Muscle of arm (tissue), 12 donors: ENCODE measurements around the gene SLC29A1. TPM values are rescaled to one million over a fixed set of nuclear protein-coding genes. Genes with fewer than 3 reads are reported as not detected.
"Not testable (repeated sequence)": the region's sequence is repeated elsewhere in the genome, so short reads cannot be mapped to it uniquely, and the experiment has no call there.

Experiments
- DNase-seq: peaks from one replicate; pipeline ENCODE4 v3.0.0-alpha.2; 2013
- polyA plus RNA-seq, 12 donors: library from polyadenylated mRNA; unstranded; fragments of 120-200 nt; gene quantifications; one replicate each; pipeline ENCODE4 v1.2.1, GENCODE V29; 2013; ENCODE audit not compliant: insufficient read length in 12 of 12

Gene SLC29A1
- polyA plus RNA-seq, 12 donors, result 55.1 to 90.8 (median 73.6) TPM; not detected in 1

DNA sequence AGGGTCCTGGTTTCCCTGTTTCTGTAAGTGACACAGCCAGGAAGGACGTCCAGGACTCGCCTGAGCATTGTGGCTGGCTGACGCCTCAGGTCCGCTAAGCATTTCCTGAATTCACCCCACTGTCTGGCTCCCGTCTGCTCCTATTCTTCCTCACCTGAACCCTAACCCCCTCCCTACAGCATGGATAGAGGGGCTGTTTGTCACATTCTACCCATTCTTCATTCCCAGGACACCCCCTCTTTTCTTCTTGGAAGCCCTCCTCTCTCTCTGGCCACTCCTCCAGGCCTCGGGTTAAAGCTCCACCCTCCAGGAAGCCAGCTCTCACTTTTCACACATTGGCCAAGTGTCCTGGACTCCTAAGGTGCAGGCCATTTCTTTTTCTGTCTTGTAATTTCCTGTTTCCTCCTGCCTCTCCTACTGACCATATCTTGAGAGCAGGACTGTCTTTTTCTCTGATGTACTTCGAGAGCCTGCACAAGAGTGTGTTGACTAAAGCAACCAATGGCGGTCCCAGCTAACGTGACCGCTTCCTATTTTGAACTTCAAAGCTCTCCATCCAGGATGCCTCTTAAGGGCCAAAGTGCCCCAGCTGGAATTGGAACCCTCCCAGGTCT, 30.9 kb upstream of the SLC29A1 start:
- no peak for DNase-seq

DNA sequence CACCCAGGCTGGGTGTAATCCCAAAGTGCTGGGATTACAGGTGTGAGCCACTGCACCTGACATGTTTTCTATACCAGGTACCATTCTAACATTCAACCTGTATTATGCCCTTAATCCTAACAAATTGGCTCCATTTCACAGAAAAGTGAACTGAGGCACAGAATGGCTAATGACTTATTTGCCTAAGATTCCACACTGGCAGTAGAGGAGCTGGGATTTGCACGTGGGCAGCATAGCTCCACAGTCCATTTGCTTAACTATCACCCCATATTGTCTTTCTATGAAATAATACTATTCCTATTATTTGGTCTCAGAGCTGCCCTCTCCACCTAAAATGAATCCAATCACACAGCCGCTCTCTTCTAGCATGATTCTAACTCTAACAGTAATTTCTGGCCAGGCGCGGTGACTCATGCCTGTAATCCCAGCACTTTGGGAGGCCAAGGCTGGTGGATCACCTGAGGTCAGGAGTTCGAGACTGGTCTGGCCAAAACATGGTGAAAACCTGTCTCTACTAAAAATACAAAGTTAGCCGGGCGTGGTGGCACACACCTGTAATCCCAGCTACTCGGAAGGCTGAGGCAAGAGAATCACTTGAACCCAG, 30.0 kb upstream of the SLC29A1 start:
- no peak for DNase-seq

DNA sequence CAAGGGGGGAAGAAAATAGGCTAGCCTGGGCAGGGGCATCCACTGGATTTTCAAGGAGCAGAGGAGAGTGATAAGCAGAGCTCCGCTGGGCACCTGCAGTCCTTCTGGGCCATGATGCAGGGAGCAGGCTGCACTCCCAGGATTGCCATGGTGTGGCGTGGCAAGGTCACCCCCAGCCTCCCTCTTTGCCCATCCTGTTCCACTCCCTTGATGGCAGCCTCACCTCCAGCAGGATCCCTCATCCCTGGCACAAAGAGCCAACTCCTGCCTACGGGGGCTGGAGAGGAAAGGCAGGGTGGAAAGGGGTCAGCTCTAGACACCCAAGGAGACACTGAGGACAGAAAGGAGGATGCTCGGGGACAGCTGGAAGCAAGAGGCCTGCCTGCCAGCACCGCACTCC, 29.1 kb upstream of the SLC29A1 start:
- no peak for DNase-seq

DNA sequence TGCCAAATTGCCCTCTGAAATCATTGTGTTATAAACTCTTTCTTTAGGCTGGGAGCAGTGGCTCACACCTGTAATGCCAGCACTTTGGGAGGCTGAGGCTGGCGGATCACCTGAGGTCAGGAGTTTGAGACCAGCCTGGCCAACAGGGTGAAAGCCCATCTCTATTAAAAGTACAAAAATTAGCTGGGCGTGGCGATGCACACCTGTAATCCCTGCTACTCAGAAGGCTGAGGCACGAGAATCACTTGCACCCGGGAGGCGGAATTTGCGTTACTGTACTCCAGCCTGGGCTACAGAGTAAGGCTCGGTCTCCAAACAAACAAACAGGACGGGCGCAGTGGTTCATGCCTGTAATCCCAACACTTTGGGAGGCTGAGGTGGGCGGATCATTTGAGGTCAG, 27.0 kb upstream of the SLC29A1 start:
- not testable (repeated sequence) for DNase-seq

DNA sequence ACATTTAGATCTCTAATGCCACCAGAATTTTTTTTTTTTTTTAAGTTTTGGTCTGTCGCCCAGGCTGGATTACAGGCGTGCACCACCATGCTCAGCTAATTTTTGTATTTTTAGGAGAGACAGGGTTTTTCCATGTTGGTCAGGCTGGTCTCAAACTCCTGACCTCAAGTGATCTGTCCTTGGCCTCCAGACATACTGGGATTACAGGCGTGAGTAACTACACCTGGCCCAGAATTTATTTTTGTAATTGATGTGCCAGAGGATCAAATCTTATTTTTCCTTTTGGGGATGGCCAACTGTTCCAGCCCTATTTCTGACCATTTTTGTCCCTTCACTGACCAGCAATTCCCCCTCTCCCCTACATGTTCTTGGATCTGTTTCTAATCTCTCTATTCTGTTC, 24.7 kb upstream of the SLC29A1 start:
- DNase-seq, result no peak

DNA sequence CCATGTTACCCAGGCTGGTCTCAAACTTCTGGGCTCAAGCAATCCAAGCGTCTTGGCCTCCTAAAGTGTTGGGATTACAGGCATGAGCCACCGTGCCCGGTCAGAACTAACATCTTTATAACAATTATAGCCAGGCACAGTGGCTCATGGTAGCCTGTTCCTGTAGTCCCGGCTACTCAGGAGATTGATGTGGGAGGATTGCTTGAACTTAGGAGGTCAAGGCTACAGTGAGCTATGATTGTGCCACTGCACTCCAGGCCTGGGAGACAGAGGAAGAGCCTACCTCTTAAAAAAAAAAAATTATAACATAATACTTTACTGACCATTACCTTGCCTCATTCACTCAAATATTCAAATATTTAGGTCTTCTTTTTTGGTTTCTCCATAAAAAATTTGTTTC, 23.5 kb upstream of the SLC29A1 start:
- no peak for DNase-seq

DNA sequence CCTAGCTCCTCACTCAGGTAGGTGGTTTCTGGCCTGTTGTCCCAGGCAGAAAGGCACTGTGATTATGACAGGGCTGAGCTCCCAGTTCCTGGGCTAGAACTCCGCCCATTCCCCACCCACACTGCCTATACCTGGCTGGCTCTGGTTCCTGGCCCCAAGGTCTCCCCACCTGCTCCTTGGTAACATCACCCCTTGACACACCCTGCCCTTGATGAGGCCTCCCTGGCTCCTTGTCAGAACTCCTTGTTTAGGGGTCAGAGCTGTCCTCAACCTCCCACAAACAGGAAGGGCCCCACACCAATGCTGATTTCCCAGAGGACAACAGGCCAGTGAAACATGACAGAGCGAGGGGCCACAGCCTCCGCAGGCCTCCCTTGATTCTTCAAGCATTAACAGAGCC, 22.2 kb upstream of the SLC29A1 start:
- DNase-seq, result no peak

DNA sequence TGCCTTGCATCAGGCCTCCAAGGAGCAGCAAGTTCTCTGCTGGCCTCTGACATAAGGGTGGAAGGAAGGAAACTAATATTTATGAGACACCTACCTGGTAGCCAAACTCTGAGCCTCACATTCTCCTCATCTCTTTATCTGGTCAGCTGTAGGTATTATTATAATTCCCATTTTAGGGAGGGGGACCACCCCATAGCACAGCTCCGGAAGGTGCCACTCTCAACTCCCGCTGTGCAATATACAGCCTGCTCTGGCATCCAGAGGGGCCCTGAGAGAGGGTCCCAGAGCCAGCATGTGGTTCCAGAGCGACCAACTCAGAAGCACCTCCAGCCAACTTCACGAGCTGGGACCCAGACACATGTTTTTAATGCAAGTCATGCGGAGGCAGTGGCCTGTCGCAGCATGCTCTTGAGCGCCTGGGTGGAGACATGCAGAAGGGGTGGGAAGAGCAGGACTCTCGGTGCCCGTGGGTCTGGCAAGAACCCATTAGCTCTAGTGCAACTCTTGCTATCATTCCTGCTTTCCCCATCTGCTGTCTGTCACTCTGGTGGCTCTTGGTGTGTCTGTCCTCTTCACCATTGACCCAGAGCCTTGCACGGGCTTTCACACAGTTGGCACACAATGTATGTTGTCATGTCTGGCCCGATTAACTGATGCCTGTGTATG, 21.6 kb upstream of the SLC29A1 start:
- DNase-seq, result no peak

DNA sequence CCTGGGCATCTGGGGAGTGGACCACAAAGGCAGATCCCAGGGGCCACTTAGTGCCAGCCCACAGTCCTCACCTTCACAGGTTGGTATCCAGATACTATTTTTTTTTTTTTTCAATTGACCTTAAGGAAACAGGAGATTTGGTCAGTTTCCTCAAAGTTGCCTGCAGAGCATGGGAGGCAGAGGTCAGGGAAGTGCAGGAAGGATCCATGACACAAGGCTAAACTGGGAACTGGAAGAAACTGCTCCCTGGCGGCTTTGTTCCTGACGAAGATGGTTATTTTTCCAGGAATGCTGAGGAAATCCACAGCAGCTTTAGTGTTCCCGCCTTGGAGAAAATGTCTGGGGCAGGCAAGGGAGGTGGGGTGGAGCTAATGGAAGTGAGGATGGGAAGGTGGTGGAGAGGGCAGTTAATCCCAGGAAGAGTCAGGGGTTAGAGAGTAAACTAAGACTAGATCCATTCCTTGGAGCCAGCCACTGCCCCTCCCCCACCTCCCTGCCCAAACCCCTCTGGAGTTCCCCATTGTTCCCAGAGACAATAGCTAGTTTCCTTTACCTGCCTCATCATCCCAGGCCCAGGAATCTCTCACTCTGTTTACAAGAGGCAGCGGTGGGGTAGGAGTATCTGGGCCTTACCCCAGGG, 20.9 kb upstream of the SLC29A1 start:
- DNase-seq, result no peak

DNA sequence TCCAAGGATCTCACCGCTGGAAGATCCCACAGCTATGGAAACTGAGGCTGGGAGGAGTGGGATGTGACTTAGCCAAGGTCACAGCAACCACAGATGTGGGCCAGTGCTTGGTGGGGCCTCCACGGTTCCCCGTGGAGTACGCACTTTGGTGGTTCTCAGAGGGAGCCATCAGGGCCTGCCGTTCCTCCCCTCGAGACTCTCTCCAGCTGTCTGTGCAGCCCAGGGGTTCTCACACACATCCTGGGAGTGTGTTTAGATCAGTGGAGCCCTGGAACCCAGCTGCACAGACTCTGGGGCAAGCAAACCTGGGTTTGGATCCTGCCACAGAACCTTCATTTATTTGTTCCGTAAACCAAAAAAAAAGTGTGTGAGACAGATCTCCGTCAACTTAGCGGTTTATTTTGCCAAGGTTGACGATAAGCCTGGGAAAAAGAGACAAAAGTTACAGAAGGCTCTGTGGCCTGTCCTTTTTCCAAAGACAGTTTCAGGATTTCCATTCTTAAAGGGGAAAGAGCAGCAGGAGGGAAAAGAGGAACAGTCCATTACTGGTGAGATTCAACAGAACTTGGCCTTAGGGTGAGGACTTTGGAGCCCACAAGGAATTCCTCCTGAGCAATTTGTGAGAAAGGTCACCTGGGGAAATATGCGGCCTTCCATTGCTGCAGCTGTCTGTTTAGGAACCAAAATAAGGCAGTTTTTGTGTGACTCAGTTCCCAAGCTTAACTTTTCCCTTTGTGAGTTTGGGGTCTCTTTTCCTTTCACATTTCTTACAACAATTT, 20.2 kb upstream of the SLC29A1 start:
- DNase-seq, result no peak

DNA sequence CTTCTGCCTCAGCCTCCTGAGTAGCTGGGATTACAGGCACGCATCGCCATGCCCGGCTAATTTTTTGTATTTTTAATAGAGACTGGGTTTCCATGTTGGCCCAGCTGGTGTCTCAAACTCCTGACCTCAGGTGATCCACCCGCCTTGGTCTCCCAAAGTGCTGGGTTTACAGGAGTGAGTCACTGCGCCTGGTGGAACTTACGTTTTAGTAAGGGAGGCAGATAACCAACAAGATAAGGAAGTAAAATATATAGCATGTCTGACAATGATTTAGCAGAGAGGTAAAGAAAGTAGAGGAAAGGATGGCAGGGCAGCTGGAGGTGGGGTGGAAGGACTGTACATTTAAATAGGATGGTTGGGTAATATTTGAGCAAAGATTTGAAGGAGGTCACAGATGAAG, 19.4 kb upstream of the SLC29A1 start:
- DNase-seq, result no peak

DNA sequence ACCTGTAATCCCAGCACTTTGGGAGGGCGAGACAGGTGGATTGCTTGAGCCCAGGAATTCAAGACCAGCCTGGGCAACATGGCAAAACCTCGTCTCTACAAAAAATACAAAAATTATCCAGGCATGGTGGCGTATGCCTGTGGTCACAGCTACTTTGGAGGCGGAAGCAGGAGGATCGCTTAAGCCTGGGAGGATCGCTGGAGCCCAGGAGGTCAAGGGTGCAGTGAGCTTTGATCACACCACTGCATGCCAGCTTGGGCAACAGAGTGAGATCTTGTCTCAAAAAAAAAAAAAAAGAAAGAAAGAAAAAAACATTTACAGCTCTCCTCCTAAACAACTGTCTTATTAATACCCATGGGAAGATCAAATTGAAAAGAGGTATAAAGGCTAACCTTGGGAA, 15.4 kb upstream of the SLC29A1 start:
- no peak for DNase-seq

DNA sequence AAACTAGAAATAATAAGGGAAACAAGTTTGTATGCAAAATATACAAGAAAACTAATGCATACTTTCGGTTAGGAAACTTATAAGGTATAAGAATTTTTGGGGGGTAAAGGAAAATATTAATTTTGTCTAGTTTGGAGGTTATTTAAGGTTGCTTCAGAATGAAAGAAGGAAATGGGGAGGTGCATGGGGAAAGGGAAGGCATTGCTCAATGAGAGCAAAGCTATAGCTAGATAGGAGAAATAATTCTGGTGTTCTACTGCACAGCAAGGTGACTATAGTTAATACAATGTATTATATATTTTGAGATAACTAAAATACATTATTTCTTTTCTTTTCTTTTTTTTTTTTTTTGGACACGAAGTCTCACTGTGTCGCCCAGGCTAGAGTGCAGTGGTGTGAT, 12.1 kb upstream of the SLC29A1 start:
- DNase-seq, result no peak

DNA sequence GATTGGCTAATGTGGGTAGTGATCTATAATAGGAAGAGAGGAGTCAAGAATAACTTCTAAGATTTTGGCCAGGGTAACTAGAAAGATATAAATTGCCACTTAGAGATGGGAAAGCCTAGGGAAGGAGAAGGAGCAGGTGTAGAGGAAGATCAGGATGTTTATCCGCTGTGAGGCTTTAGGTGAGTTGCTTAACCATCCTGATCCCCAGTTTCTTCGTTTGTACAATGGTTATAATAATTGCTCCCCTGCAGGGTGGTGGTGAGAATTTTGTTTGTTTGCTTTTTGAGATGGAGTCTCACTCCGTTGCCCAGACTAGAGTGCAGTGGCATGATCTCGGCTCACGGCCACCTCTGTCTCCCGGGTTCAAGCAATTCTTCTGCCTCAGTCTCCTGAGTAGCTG, 9.1 kb upstream of the SLC29A1 start:
- DNase-seq, result no peak

DNA sequence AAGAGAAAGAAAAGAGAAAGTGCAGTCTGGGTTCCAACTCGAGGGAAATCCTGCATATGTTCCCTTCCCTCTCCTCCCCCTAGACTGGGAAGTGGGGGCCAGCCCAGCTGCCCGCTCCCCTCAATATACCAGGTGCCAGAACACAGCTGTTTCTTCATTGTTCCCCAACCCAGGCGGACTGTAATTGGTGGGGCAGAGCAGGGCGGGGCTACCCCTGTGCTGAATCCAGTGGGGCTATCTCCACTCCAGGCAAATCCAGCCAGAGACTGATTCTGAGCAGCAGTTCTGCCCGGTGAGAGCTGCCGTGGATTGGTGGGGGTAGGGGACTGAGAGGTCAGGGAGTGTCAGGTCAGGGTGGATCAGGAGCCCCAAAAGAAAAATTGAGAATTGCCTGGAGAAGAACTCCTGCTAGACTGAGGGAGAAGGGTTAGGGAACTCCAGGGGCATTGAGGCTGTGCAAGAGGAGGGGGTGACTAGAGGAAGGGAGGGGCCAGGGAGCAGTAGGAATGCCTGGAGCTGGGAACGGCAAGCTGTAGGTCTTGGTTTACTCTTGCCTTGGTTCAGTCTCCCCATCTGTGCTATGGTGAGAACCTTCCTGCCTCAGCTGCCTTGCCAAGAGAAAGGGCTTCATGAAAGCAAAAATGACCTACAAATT, 6.6 kb upstream of the SLC29A1 start, which contains the start of gene MYMX:
Gene MYMX, plus strand, starts transcription at position 250 of the 655 bp plus-strand sequence. CDS start 546 bp downstream, outside the sequence.
- peak; percentile 52 for DNase-seq

DNA sequence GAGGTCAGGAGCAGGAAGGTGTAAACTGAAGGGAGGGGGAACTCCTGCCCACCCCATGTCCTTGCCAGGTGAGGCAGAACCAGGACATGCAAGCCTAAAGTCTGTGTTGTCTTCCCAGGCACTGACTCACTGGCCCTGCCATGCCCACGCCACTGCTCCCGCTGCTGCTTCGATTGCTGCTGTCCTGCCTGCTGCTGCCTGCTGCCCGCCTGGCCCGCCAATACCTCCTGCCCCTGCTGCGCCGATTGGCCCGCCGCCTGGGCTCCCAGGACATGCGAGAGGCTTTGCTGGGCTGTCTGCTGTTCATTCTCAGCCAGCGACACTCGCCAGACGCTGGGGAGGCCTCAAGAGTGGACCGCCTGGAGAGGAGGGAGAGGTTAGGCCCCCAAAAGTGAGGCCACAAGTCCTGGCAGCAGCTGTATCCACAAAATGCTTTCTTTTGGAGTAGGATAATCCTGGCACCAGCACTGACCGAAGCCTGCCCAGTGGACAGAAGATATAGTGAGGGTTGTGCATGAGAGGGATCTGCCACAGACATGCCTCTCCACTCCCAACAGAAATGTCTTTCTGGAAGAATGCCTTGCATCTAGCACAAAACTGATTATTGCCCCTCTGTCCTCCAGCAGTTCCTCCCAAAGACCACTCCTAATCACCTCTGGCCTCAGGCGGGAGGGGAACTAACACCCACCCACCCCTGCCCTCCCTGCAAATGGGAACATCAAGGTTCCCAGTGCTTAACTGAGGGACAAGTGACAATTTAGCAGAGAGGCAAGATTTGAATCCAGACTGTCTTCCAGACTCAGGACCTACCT, 5.9 kb upstream of the SLC29A1 start:
- no peak for DNase-seq

DNA sequence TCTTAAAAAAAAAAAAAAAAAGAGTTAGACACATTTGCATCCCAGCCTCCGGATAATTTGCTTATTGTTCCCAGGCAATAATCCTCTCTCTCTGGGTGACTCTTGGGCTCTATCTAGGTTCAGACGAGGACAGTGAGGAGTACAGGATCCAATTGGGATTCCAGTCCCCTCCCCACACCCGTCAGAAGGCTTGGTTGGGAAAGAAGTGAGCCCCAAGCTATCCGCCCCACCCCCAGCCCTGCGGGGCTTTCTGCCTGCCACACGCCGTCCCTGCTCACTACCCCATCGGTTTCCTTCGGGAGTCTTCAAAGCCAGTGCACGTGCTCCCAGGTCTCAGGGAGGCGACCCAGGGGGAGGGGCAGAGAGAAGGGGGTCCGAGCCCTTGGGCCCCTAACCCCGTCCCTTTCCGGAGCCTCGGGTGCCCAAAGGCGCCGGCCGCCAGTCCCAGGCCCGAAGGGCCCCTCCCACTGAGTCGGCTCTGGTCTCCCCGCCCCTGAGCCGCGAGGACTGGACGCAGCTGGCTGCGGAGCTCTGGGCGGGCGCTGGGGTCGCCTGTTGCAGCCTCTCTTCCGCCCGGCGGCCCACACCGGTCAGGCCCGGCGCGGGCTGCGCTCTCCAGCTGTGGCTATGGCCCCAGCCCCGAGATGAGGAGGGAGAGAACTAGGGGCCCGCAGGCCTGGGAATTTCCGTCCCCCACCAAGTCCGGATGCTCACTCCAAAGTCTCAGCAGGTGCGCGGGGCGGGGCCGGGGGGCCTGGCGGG, 4.2 kb upstream of the SLC29A1 start:
- DNase-seq, result peak; percentile 88

DNA sequence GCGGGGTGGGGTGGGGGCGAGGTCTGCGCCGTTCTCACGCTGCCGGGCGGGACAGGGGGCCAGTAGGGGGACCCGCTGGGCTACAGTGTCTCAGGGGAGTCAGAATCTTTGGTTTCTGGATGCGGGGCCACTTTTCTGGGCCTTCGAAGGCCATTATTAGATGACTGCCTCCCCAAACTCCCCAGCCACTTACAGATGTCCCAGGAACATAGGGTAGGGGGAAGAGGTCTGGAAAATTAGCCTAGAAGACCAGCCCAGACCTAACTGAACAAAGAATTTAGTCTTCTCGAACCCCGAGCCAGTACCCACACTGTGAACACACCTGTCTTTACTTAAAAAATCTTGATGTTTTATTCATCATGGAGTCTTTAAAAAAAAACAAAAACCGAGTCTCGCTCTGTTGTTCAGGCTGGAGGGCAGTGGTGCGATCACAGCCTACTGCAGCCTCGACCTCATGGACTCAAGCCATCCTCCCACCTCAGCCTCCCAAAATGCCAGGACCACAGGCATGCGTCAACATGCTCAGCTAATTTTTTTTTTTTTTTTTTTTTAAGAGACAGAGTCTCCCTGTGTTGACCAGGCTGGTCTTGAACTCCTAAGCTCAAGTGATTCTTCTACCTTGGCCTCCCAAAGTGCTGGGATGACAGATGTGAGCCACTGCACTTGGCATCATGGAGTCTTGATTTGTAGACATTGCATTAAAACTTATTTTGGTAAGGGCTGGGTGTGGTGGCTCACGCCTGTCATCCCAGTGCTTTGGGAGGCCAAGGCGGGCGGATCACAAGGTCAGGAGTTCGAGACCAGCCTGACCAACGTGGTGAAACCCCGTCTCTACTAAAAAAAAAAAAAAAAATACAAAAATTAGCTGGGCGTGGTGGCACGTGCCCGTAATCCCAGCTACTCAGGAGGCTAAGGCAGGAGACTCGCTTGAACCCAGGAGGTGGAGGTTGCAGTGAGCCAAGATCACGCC, 3.3 kb upstream of the SLC29A1 start:
- DNase-seq, result no peak

DNA sequence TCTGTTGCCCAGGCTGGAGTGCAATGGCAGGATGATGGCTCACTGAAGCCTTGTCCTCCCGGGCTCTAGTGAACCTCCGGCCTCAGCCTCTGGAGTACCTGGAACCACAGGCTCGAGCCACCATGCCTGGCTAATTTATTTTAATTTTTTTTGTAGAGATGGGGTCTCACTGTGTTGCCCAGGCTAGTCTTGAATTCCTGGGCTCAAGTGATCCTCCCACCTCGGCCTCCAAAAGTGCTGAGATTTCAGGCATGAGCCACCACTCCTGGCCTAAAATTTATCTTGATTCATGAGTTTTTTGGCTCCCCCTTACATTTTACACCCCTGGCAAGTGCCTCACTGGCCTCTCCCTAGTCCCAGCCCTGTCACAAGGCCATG, 2.5 kb upstream of the SLC29A1 start:
- no peak for DNase-seq
